ENCODE measurements around the gene DUSP8. TPM values are rescaled to one million over a fixed set of nuclear protein-coding genes. Genes with fewer than 3 reads are reported as not detected.

DUSP8 gene
- polyA plus RNA-seq, 1 donor from 2014 or later: 3.5 TPM

- H2AFZ ChIP-seq (ENCODE audit: low read depth, low read length): no peak overlapping the region
- H4K20me1 ChIP-seq (ENCODE audit: insufficient read depth): peaks cover 36% of the 10 kb centered on the region
- H3K4me3 ChIP-seq (ENCODE audit: low read length): no peak overlapping the region
- no peaks in the 10 kb centered on the region for H3K36me3 ChIP-seq (ENCODE audit: insufficient read depth, low read length)
- no peaks in the 10 kb centered on the region for H3F3A ChIP-seq (ENCODE audit: insufficient read depth, low read length, poor library complexity, severe bottlenecking)
- no peak overlapping the region for H3K9ac ChIP-seq (ENCODE audit: low read length)
- no peak overlapping the region for H3K27ac ChIP-seq (ENCODE audit: low read length)
- TF ChIP-seq REST (IDR thresholded peaks at IDR 0.05; ENCODE audit: borderline replicate concordance) (no peak), SMC3 (conservative IDR thresholded peaks at IDR 0.05; ENCODE audit: poor library complexity) (no peak), POLR2AphosphoS5 (IDR thresholded peaks at IDR 0.05) (no peak), MXI1 (conservative IDR thresholded peaks at IDR 0.05; ENCODE audit: poor library complexity, severe bottlenecking) (no peak), TAF1 (IDR thresholded peaks at IDR 0.05; ENCODE audit: low read depth) (no peak), RAD21 (conservative IDR thresholded peaks at IDR 0.05) (no peak), EZH2 (IDR thresholded peaks at IDR 0.05; ENCODE audit: borderline replicate concordance, insufficient read depth, low read length, poor library complexity, severe bottlenecking) (no peak), EP300 (conservative IDR thresholded peaks at IDR 0.05; ENCODE audit: poor library complexity, severe bottlenecking) (no peak), CTCF (IDR thresholded peaks at IDR 0.05; ENCODE audit: poor library complexity, severe bottlenecking) (no peak)
- no peaks in the 10 kb centered on the region for H3K9me3 ChIP-seq (ENCODE audit: low read length)
- no peaks in the 10 kb centered on the region for H3K9me2 ChIP-seq (ENCODE audit: insufficient read depth, low read length)
- no peak overlapping the region for H3K4me2 ChIP-seq (ENCODE audit: low read length)
- no peaks in the 10 kb centered on the region for H3K79me2 ChIP-seq (replicated peaks; ENCODE audit: insufficient read depth, low read length)
- H3K27me3 ChIP-seq (ENCODE audit: insufficient read depth, low read depth, low read length): no peaks in the 10 kb centered on the region
These were observed 12.7 kb downstream of the DUSP8 start for GRCh38 chr11:1559111-1559951.

GRCh38 chr11:1558775-1559110 is 13.3 kb downstream of the DUSP8 start:
- H3F3A ChIP-seq (ENCODE audit: insufficient read depth, low read length, poor library complexity, severe bottlenecking): no peaks in the 10 kb centered on the region
- no peak overlapping the region for H2AFZ ChIP-seq (ENCODE audit: low read depth, low read length)
- no peak overlapping the region for H3K4me3 ChIP-seq (ENCODE audit: low read length)
- no peak overlapping the region for H3K9ac ChIP-seq (ENCODE audit: low read length)
- no peak for TF ChIP-seq EP300 (conservative IDR thresholded peaks at IDR 0.05; ENCODE audit: poor library complexity, severe bottlenecking)
- no peak for TF ChIP-seq CTCF (IDR thresholded peaks at IDR 0.05; ENCODE audit: poor library complexity, severe bottlenecking)
- TF ChIP-seq MXI1 (conservative IDR thresholded peaks at IDR 0.05; ENCODE audit: poor library complexity, severe bottlenecking): no peak
- TF ChIP-seq POLR2AphosphoS5 (IDR thresholded peaks at IDR 0.05): no peak
- TF ChIP-seq REST (IDR thresholded peaks at IDR 0.05; ENCODE audit: borderline replicate concordance): no peak
- TF ChIP-seq EZH2 (IDR thresholded peaks at IDR 0.05; ENCODE audit: borderline replicate concordance, insufficient read depth, low read length, poor library complexity, severe bottlenecking): no peak
- TF ChIP-seq RAD21 (conservative IDR thresholded peaks at IDR 0.05): no peak
- no peak for TF ChIP-seq TAF1 (IDR thresholded peaks at IDR 0.05; ENCODE audit: low read depth)
- no peak for TF ChIP-seq SMC3 (conservative IDR thresholded peaks at IDR 0.05; ENCODE audit: poor library complexity)
- no peaks in the 10 kb centered on the region for H3K79me2 ChIP-seq (replicated peaks; ENCODE audit: insufficient read depth, low read length)
- H4K20me1 ChIP-seq (ENCODE audit: insufficient read depth): peaks cover 36% of the 10 kb centered on the region
- no peaks in the 10 kb centered on the region for H3K9me3 ChIP-seq (ENCODE audit: low read length)
- H3K9me2 ChIP-seq (ENCODE audit: insufficient read depth, low read length): no peaks in the 10 kb centered on the region
- H3K36me3 ChIP-seq (ENCODE audit: insufficient read depth, low read length): no peaks in the 10 kb centered on the region
- H3K4me2 ChIP-seq (ENCODE audit: low read length): no peak overlapping the region
- H3K27me3 ChIP-seq (ENCODE audit: insufficient read depth, low read depth, low read length): no peaks in the 10 kb centered on the region
- H3K27ac ChIP-seq (ENCODE audit: low read length): no peak overlapping the region
